Colonic mucosa (tissue), 4 donors: ENCODE data around the gene KCNT2. TPM values are rescaled to one million over a fixed set of nuclear protein-coding genes. Genes with fewer than 3 reads are reported as not detected.

ENCODE experiments used
- DNase-seq: peaks from one replicate; pipeline ENCODE4 v3.0.0-alpha.2; 2020
- H3K27ac ChIP-seq: fragments of 200-600 bp; one replicate; pipeline ENCODE4 v1.8.0; 2021
- H3K27me3 ChIP-seq: fragments of 200-600 bp; one replicate; pipeline ENCODE4 v1.8.0; 2021
- H3K36me3 ChIP-seq: fragments of 200-600 bp; one replicate; pipeline ENCODE4 v1.8.0; 2021
- H3K4me1 ChIP-seq: fragments of 200-600 bp; one replicate; pipeline ENCODE4 v1.8.0; 2021; ENCODE audit warnings: mild to moderate bottlenecking
- H3K4me3 ChIP-seq: fragments of 200-600 bp; one replicate; pipeline ENCODE4 v1.8.0; 2021
- H3K9ac ChIP-seq, 2 donors: one replicate each; pipeline ENCODE4 v1.7.0; 2013; ENCODE audit warnings: control low read depth in 2 of 2, low read depth in 2 of 2, low read length in 2 of 2
- H3K9me3 ChIP-seq: fragments of 200-600 bp; one replicate; pipeline ENCODE4 v1.8.0; 2021
- intact Hi-C: fragments of 100-400 bp; cut with DNase I; formaldehyde crosslinking; loops from one replicate; pipeline ENCODE4 v1.14.1; 2022
- total RNA-seq, 2 donors: library from RNA; stranded (reverse); fragmentation: NEBNext Ultra II Directional in 1 of 2; extraction: Animal tissue kit (Norgen Biotek cat#: 25700) in 1 of 2; gene quantifications; one replicate each; pipeline ENCODE4 v1.2.1, GENCODE V29; 2021
- TF ChIP-seq, protein P1 (sequence below): fragments of 200-600 bp; IDR thresholded peaks from one replicate; pipeline ENCODE4 v1.8.0; 2022; ENCODE audit warnings: antibody characterized with exemption, mild to moderate bottlenecking
- donor health status: healthy.
- donor health status: DM: no; HTN: no; CAD: no.
- donor health status: DM: no; HTN: no; CAD: no.

KCNT2 gene
- total RNA-seq, 2 donors from 2014 or later, result 0.56 to 0.82 TPM

DNA sequence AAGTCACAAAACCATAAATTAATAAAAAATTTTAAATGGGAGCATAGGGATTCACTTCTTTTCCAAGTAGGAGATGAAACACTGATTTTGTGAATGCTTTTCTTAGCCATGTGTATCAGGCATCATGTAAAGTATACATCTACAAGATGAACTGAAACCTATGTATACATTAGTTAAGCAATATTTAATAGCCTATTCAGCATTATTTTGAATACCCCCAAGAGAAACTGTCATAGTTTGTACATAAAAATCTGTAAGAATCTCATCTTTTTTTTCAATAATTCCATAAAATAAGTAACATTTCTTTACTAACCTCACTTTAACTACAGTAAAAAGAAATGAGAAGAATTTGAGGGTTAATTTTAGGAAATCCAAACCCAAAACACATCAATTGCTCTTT, 348.0 kb downstream of the KCNT2 start:
- no peak overlapping the region for H3K4me3 ChIP-seq
- no peaks in the 10 kb centered on the region for H3K27me3 ChIP-seq
- H3K36me3 ChIP-seq, result no peaks in the 10 kb centered on the region
- TF ChIP-seq, protein P1, sequence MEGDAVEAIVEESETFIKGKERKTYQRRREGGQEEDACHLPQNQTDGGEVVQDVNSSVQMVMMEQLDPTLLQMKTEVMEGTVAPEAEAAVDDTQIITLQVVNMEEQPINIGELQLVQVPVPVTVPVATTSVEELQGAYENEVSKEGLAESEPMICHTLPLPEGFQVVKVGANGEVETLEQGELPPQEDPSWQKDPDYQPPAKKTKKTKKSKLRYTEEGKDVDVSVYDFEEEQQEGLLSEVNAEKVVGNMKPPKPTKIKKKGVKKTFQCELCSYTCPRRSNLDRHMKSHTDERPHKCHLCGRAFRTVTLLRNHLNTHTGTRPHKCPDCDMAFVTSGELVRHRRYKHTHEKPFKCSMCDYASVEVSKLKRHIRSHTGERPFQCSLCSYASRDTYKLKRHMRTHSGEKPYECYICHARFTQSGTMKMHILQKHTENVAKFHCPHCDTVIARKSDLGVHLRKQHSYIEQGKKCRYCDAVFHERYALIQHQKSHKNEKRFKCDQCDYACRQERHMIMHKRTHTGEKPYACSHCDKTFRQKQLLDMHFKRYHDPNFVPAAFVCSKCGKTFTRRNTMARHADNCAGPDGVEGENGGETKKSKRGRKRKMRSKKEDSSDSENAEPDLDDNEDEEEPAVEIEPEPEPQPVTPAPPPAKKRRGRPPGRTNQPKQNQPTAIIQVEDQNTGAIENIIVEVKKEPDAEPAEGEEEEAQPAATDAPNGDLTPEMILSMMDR, result no peak
- DNase-seq, result no peak
- H3K9ac ChIP-seq, result no peak overlapping the region
- H3K9me3 ChIP-seq, result no peaks in the 10 kb centered on the region
- no peak overlapping the region for H3K27ac ChIP-seq
- intact Hi-C loops, result no loop called here
- H3K4me1 ChIP-seq, result no peaks in the 10 kb centered on the region

DNA sequence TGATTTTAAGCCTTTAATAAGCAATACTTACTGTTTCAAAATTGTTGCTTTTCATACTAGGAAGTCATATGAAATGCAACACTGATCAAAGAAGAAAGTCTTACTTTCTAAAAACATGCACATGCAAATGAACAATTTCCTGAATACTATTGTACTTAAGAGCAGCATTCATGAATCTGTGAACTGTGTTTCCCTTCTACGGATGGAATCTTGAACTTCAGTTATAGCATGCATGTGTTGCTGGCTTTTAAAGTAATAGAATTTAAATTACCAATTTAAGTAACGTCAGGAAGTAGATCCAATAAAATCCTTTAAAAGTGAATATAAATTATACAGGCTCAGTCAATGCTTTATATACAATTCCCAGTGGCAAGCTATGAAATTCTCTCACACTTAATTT, 348.9 kb downstream of the KCNT2 start:
- H3K27me3 ChIP-seq, result no peaks in the 10 kb centered on the region
- H3K4me3 ChIP-seq, result no peak overlapping the region
- intact Hi-C loops, result no loop called here
- H3K36me3 ChIP-seq, result no peaks in the 10 kb centered on the region
- no peaks in the 10 kb centered on the region for H3K4me1 ChIP-seq
- TF ChIP-seq, protein P1, result no peak
- no peak overlapping the region for H3K9ac ChIP-seq
- H3K27ac ChIP-seq, result no peak overlapping the region
- no peaks in the 10 kb centered on the region for H3K9me3 ChIP-seq
- DNase-seq, result no peak

- H3K9me3 ChIP-seq, result no peaks in the 10 kb centered on the region
- no peaks in the 10 kb centered on the region for H3K36me3 ChIP-seq
- H3K27ac ChIP-seq, result no peak overlapping the region
- intact Hi-C loops, result no loop called here
- H3K4me1 ChIP-seq, result no peaks in the 10 kb centered on the region
- no peak for DNase-seq
- no peak overlapping the region for H3K4me3 ChIP-seq
- TF ChIP-seq, protein P1, result no peak
- no peak overlapping the region for H3K9ac ChIP-seq
- no peaks in the 10 kb centered on the region for H3K27me3 ChIP-seq
These were observed 352.5 kb downstream of the KCNT2 start for GRCh38 chr1:196255762-196256161.

- H3K36me3 ChIP-seq, result no peaks in the 10 kb centered on the region
- H3K9ac ChIP-seq, result no peak overlapping the region
- H3K4me3 ChIP-seq, result no peak overlapping the region
- intact Hi-C loops, result no loop called here
- no peaks in the 10 kb centered on the region for H3K9me3 ChIP-seq
- DNase-seq, result no peak
- no peaks in the 10 kb centered on the region for H3K27me3 ChIP-seq
- no peak overlapping the region for H3K27ac ChIP-seq
- H3K4me1 ChIP-seq, result no peaks in the 10 kb centered on the region
- TF ChIP-seq, protein P1, result no peak
These were observed 378.7 kb downstream of the KCNT2 start for GRCh38 chr1:196229546-196229945.

DNA sequence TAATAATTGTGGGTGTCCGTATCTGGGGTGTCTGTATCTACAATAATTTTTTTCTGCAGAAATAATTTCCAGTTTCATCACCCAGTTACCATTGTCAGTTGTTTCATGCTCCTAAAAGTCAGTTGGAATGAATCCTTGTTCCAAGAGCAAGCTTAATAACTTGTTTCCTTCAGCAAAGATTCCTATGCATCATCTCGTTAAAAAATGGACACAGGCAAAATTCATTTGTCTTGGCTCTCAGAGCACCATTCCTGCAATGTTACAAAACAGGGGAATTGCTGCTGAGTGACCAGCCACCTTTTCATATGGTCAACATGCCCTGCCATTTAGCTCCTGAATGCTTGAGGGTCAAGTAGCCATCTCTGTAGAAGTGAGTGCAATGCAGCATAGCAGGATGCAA, 393.4 kb downstream of the KCNT2 start:
- Histone ChIP-seq H3K9ac (no peak overlapping the region), H3K27me3 (no peaks in the 10 kb centered on the region), H3K36me3 (no peaks in the 10 kb centered on the region), H3K27ac (no peak overlapping the region), H3K9me3 (no peaks in the 10 kb centered on the region), H3K4me1 (no peaks in the 10 kb centered on the region), H3K4me3 (no peak overlapping the region)
- DNase-seq, result no peak
- intact Hi-C loops, result no loop called here
- TF ChIP-seq, protein P1, result no peak

- Histone ChIP-seq H3K9ac (no peak overlapping the region), H3K9me3 (no peaks in the 10 kb centered on the region), H3K27ac (no peak overlapping the region), H3K36me3 (no peaks in the 10 kb centered on the region), H3K4me3 (no peak overlapping the region), H3K4me1 (no peaks in the 10 kb centered on the region), H3K27me3 (no peaks in the 10 kb centered on the region)
- DNase-seq, result no peak
- TF ChIP-seq, protein P1, result no peak
- intact Hi-C loops, result no loop called here
These were observed 398.3 kb downstream of the KCNT2 start for GRCh38 chr1:196209983-196210382.
